Epithelial cell of prostate (primary cell): Measurements from ENCODE around the gene TM4SF4.
"Not testable (repeated sequence)": the region's sequence is repeated elsewhere in the genome, so short reads cannot be mapped to it uniquely, and the experiment has no call there.

Source experiments
- DNase-seq: peaks from one replicate; pipeline ENCODE4 v3.0.0-alpha.2; 2011; ENCODE audit warnings: low read depth, low spot score
- H3K27ac ChIP-seq: fragments of 450-650 bp; 2 replicates; pipeline ENCODE4 v1.5.1; 2017; ENCODE audit warnings: mild to moderate bottlenecking

The TM4SF4 gene

GRCh38 chr3:149474250-149474817 lies at the start of gene TM4SF4:
TM4SF4 (plus strand) TSS chr3:149474697; CDS start chr3:149474878, 181 bp downstream.
- peak within 1 kb of the TSS; percentile 31 for H3K27ac ChIP-seq
- DNase-seq: no peak

GRCh38 chr3:149424918-149425317 lies 49.6 kb upstream of the TM4SF4 start:
- H3K27ac ChIP-seq: no peak overlapping the region
- DNase-seq: no peak

GRCh38 chr3:149426325-149426724 lies 48.2 kb upstream of the TM4SF4 start:
- DNase-seq: no peak
- no peak overlapping the region for H3K27ac ChIP-seq

GRCh38 chr3:149428087-149428486 lies 46.4 kb upstream of the TM4SF4 start:
- no peak overlapping the region for H3K27ac ChIP-seq
- DNase-seq: no peak

- H3K27ac ChIP-seq: no peak overlapping the region
- no peak for DNase-seq
These were observed 44.3 kb upstream of the TM4SF4 start for GRCh38 chr3:149430216-149430615.

- no peak overlapping the region for H3K27ac ChIP-seq
- no peak for DNase-seq
These were observed 42.3 kb upstream of the TM4SF4 start for GRCh38 chr3:149432149-149432548.

GRCh38 chr3:149435996-149436885 lies 38.3 kb upstream of the TM4SF4 start:
- no peak overlapping the region for H3K27ac ChIP-seq
- no peak for DNase-seq

- no peak for DNase-seq
- H3K27ac ChIP-seq: no peak overlapping the region
These were observed 37.2 kb upstream of the TM4SF4 start for GRCh38 chr3:149437286-149437685.

- no peak for DNase-seq
- no peak overlapping the region for H3K27ac ChIP-seq
These were observed 36.8 kb upstream of the TM4SF4 start for GRCh38 chr3:149437710-149438109.

- H3K27ac ChIP-seq: no peak overlapping the region
- DNase-seq: no peak
These were observed 35.5 kb upstream of the TM4SF4 start for GRCh38 chr3:149438981-149439380.

- no peak for DNase-seq
- no peak overlapping the region for H3K27ac ChIP-seq
These were observed 32.9 kb upstream of the TM4SF4 start for GRCh38 chr3:149441642-149442041.

GRCh38 chr3:149442043-149442442 lies 32.5 kb upstream of the TM4SF4 start:
- DNase-seq: no peak
- H3K27ac ChIP-seq: no peak overlapping the region

- no peak overlapping the region for H3K27ac ChIP-seq
- DNase-seq: peak; percentile 52
These were observed 31.5 kb upstream of the TM4SF4 start for GRCh38 chr3:149442851-149443544.

- H3K27ac ChIP-seq: no peak overlapping the region
- DNase-seq: no peak
These were observed 31.0 kb upstream of the TM4SF4 start for GRCh38 chr3:149443545-149443912.

GRCh38 chr3:149444867-149445266 lies 29.6 kb upstream of the TM4SF4 start:
- not testable (repeated sequence) for H3K27ac ChIP-seq, DNase-seq

- no peak for DNase-seq
- peak overlapping the region; percentile 9 for H3K27ac ChIP-seq
These were observed 26.1 kb upstream of the TM4SF4 start for GRCh38 chr3:149448331-149448831.

- no peak overlapping the region for H3K27ac ChIP-seq
- no peak for DNase-seq
These were observed 25.3 kb upstream of the TM4SF4 start for GRCh38 chr3:149449182-149449581.

- no peak for DNase-seq
- H3K27ac ChIP-seq: no peak overlapping the region
These were observed 24.7 kb upstream of the TM4SF4 start for GRCh38 chr3:149449799-149450198.

GRCh38 chr3:149450281-149450680 lies 24.2 kb upstream of the TM4SF4 start:
- no peak for DNase-seq
- H3K27ac ChIP-seq: no peak overlapping the region

GRCh38 chr3:149452036-149452435 lies 22.5 kb upstream of the TM4SF4 start:
- DNase-seq: no peak
- no peak overlapping the region for H3K27ac ChIP-seq
